Keratinocyte (primary cell): ENCODE data around the gene HCAR3. TPM values are rescaled to one million over a fixed set of nuclear protein-coding genes. Genes with fewer than 3 reads are reported as not detected.
"Not testable (repeated sequence)": the region's sequence is repeated elsewhere in the genome, so short reads cannot be mapped to it uniquely, and the experiment has no call there.

ENCODE experiments used
- DNase-seq: peaks from one replicate; pipeline ENCODE4 v3.0.0-alpha.2; 2011; ENCODE audit warnings: low read depth, missing footprints, low spot score
- FAIRE-seq: peaks from 2 replicates; lab custom pipeline; 2011; peaks lifted over from hg19 to GRCh38; lab: Jason Lieb, UNC
- H2AFZ ChIP-seq: 2 replicates; pipeline ENCODE4 v1.6.0; 2012; ENCODE audit warnings: low read length, control low read depth, inconsistent platforms; ENCODE audit not compliant: control insufficient read depth
- H3K27ac ChIP-seq: 2 replicates; pipeline ENCODE4 v1.5.1; 2011; ENCODE audit warnings: low read length; ENCODE audit not compliant: control insufficient read depth, insufficient read depth
- H3K27me3 ChIP-seq: 3 replicates; pipeline ENCODE4 v1.6.0; 2011; ENCODE audit warnings: low read length; ENCODE audit not compliant: control insufficient read depth, insufficient read depth; ENCODE audit errors: extremely low read depth
- H3K36me3 ChIP-seq, 2 experiments: 2 replicates in 1 of 2; 3 replicates in 1 of 2; pipeline ENCODE4 v1.5.1; 2011; ENCODE audit warnings: low read length in 2 of 2, mild to moderate bottlenecking in 1 of 2; ENCODE audit not compliant: control insufficient read depth in 2 of 2, insufficient read depth in 2 of 2; ENCODE audit errors: extremely low read depth in 1 of 2
- H3K4me1 ChIP-seq: 3 replicates; pipeline ENCODE4 v1.5.1; 2011; ENCODE audit warnings: low read length; ENCODE audit not compliant: control insufficient read depth, insufficient read depth; ENCODE audit errors: extremely low read depth
- H3K4me2 ChIP-seq: 3 replicates; pipeline ENCODE4 v1.6.0; 2011; ENCODE audit warnings: low read depth, low read length; ENCODE audit not compliant: control insufficient read depth, insufficient read depth; ENCODE audit errors: extremely low read depth
- H3K4me3 ChIP-seq, 3 experiments: fragments of 200-600 bp in 1 of 3; sonication (generic) in 1 of 3; 2 replicates in 2 of 3; 3 replicates in 1 of 3; pipeline ENCODE4 v1.5.1; 2011 to 2016; ENCODE audit warnings: low read length in 3 of 3, mild to moderate bottlenecking in 3 of 3, control low read depth in 2 of 3, inconsistent platforms in 1 of 3, low read depth in 1 of 3, mixed read lengths in 1 of 3, mixed run types in 1 of 3, moderate library complexity in 1 of 3; ENCODE audit not compliant: control insufficient read depth in 2 of 3, insufficient read depth in 2 of 3; ENCODE audit errors: extremely low read depth in 1 of 3
- H3K79me2 ChIP-seq: 2 replicates; pipeline ENCODE4 v1.6.0; 2012; ENCODE audit warnings: low read length; ENCODE audit not compliant: control insufficient read depth, insufficient read depth
- H3K9ac ChIP-seq: 3 replicates; pipeline ENCODE4 v1.6.0; 2011; ENCODE audit warnings: low read length; ENCODE audit not compliant: control insufficient read depth, insufficient read depth; ENCODE audit errors: extremely low read depth
- H3K9me1 ChIP-seq: 3 replicates; pipeline ENCODE4 v1.6.0; 2011; ENCODE audit warnings: low read length; ENCODE audit not compliant: control insufficient read depth, insufficient read depth; ENCODE audit errors: extremely low read depth
- H3K9me3 ChIP-seq: 2 replicates; pipeline ENCODE4 v1.5.1; 2012; ENCODE audit warnings: low read depth, low read length; ENCODE audit not compliant: control insufficient read depth
- H4K20me1 ChIP-seq: 3 replicates; pipeline ENCODE4 v1.6.0; 2011; ENCODE audit warnings: low read length; ENCODE audit not compliant: control insufficient read depth, insufficient read depth; ENCODE audit errors: extremely low read depth
- EZH2 ChIP-seq: IDR thresholded peaks from one replicate; pipeline ENCODE4 v1.6.1; 2012; ENCODE audit warnings: inconsistent platforms, mild to moderate bottlenecking, low read length, moderate library complexity
- dilution Hi-C: fragments of 300-500 bp; cut with MboI; formaldehyde crosslinking; loops from one replicate; pipeline ENCODE4 v1.7.0; 2020; ENCODE audit warnings: low sequenced_read_pairs; ENCODE audit not compliant: extremely low pct_ligation_motif_present
- polyA plus RNA-seq, 5 experiments: library from polyadenylated mRNA; depleted of rRNA in 3 of 5; stranded (reverse) in 3 of 5; stranded (forward) in 1 of 5; unstranded in 1 of 5; fragments of >200 nt; gene quantifications; 1 replicate in 1 of 5; 2 replicates in 3 of 5; 3 replicates in 1 of 5; pipeline versions ENCODE4 v1.2.1 to v1.2.3, GENCODE V29; 2011 to 2012; ENCODE audit warnings: missing spikeins in 2 of 5, low read depth in 1 of 5, low replicate concordance in 1 of 5
- TF ChIP-seq, protein P1 (sequence below), 3 experiments: IDR thresholded peaks in 1 of 3; conservative IDR thresholded peaks in 1 of 3; optimal IDR thresholded peaks in 1 of 3; 2 replicates in 2 of 3; 3 replicates in 1 of 3; pipeline versions ENCODE3 to v1.5.1; 2011; ENCODE audit warnings: low read length in 3 of 3, mild to moderate bottlenecking in 3 of 3, moderate library complexity in 2 of 3, control low read depth in 1 of 3, inconsistent platforms in 1 of 3; ENCODE audit not compliant: insufficient read depth in 2 of 3; ENCODE audit errors: extremely low read depth in 1 of 3

HCAR3 gene
- polyA plus RNA-seq, 1 donor (not counting 4 experiments of a cell fraction or from before 2014, with no cell fraction given): 12.1 TPM

DNA sequence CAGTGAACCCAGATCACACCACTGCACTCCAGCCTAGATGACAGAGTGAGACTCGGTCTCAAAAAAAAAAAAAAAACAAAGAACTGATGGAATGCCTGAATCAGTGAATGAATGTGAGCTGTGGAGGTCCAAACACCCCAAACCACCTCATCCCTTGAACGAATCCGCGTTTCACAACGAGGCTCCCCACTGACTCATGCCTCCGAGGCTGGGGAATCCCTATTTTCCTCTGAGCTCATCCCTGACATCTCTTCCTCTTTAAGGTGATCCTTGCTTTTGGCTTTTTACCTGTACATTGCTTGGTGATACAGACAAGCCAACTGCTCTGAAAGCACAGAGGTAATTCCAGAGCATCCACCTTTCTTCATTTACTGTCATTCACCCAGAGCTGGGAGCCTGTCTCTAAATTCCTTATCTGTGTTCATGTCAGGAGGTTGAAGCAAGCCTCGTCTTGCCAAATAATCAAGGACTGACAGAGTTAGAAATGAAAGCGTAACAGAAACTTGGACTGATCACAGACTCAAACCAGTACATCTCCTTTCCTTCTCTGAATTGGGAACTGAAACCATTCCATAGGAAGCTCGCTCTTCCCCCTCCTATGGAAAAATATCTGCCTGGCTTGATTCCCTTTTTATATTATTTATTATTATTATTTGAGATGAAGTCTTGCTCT, 16.4 kb downstream of the HCAR3 start:
- peak; percentile 99 for FAIRE-seq
- Histone ChIP-seq H3K4me1 (peaks cover 38% of the 10 kb centered on the region), H3K27ac (peak overlapping the region; percentile 71), H3K9ac (peak overlapping the region; percentile 74), H3K4me2 (peak overlapping the region; percentile 70)
- H2AFZ ChIP-seq, H3K36me3 ChIP-seq, DNase-seq, dilution Hi-C loops, H3K79me2 ChIP-seq, H3K9me3 ChIP-seq, H3K9me1 ChIP-seq, H3K27me3 ChIP-seq, H3K4me3 ChIP-seq, H4K20me1 ChIP-seq: not testable (repeated sequence)

DNA sequence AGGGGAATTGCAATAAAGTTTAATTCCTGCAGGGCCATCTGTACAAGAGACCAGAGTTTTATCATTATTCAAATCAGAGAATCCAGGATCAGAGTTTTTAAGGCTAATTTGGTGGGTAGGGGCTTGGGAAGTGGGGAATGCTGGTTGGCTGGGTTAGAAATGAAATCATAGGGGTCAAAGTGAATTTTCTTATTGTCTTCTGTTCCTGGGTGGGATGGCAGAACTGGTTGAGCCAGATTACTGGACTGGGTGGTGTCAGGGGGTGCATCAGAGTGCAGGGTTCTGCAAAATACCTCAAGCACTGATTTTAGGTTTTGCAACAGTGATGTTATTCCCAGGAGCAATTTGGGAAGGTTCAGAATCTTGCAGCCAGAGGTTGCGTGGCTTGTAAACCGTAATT, 19.7 kb downstream of the HCAR3 start:
- H3K4me2 ChIP-seq: peak overlapping the region; percentile 48
- not testable (repeated sequence) for DNase-seq

DNA sequence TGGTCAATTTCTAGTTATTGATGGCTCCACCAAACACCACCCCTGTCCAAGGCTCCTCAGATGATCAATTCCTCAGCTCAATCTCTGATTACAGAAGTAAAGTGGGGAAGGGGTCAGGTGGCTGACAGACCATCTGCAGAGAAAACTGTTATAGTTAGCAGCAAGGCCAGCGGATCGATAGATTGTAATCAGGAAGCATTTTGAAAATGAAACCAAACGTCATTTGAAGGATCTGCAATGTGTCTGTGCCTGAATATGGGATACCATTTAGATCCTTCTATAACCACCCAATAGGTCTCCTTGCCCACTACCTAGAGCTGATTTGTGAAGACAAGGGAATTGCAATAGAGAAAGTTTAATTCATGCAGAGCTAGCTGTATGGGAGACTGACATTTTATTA, 25.0 kb downstream of the HCAR3 start:
- H2AFZ ChIP-seq: no peak overlapping the region
- H3K27ac ChIP-seq: no peak overlapping the region
- no peaks in the 10 kb centered on the region for H3K36me3 ChIP-seq
- no peak for FAIRE-seq
- no peaks in the 10 kb centered on the region for H3K9me3 ChIP-seq
- no peak overlapping the region for H3K9ac ChIP-seq
- no peak overlapping the region for H3K4me2 ChIP-seq
- no peak overlapping the region for H3K4me3 ChIP-seq
- H3K79me2 ChIP-seq: no peaks in the 10 kb centered on the region
- dilution Hi-C loops: no loop called here
- no peak for DNase-seq
- H3K9me1 ChIP-seq: no peaks in the 10 kb centered on the region
- TF ChIP-seq, protein P1, sequence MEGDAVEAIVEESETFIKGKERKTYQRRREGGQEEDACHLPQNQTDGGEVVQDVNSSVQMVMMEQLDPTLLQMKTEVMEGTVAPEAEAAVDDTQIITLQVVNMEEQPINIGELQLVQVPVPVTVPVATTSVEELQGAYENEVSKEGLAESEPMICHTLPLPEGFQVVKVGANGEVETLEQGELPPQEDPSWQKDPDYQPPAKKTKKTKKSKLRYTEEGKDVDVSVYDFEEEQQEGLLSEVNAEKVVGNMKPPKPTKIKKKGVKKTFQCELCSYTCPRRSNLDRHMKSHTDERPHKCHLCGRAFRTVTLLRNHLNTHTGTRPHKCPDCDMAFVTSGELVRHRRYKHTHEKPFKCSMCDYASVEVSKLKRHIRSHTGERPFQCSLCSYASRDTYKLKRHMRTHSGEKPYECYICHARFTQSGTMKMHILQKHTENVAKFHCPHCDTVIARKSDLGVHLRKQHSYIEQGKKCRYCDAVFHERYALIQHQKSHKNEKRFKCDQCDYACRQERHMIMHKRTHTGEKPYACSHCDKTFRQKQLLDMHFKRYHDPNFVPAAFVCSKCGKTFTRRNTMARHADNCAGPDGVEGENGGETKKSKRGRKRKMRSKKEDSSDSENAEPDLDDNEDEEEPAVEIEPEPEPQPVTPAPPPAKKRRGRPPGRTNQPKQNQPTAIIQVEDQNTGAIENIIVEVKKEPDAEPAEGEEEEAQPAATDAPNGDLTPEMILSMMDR (optimal IDR thresholded peaks at IDR 0.05 in 1 of 3, IDR thresholded peaks at IDR 0.05 in 1 of 3, conservative IDR thresholded peaks at IDR 0.05 in 1 of 3; ENCODE audit: extremely low read depth in 1 of 3, insufficient read depth in 2 of 3, low read length in 3 of 3): no peak
- TF ChIP-seq EZH2: no peak
- no peaks in the 10 kb centered on the region for H4K20me1 ChIP-seq
- no peaks in the 10 kb centered on the region for H3K27me3 ChIP-seq
- H3K4me1 ChIP-seq: no peaks in the 10 kb centered on the region

More for the DNA sequence above, 19.7 kb downstream of the HCAR3 start:
- dilution Hi-C loops, H3K27me3 ChIP-seq, H4K20me1 ChIP-seq, H3K9me1 ChIP-seq, H3K9me3 ChIP-seq, H3K79me2 ChIP-seq, H3K9ac ChIP-seq, H3K4me3 ChIP-seq, H3K27ac ChIP-seq, H3K36me3 ChIP-seq: not testable (repeated sequence)
- peak overlapping the region; percentile 20 for H2AFZ ChIP-seq
- peak; percentile 17 for FAIRE-seq
- H3K4me1 ChIP-seq: peaks cover 24% of the 10 kb centered on the region
